T47D (cell line): Measurements from ENCODE around the gene DIP2C.
"Not testable (repeated sequence)": the region's sequence is repeated elsewhere in the genome, so short reads cannot be mapped to it uniquely, and the experiment has no call there.

ENCODE experiments used
- DNase-seq, 2 experiments: peaks; one replicate each; pipeline versions ENCODE4 v3.0.0 to v3.0.0-alpha.2; 2011 to 2012; ENCODE audit warnings: low read depth in 1 of 2, low spot score in 1 of 2
- JUND ChIP-seq: IDR thresholded peaks from 2 replicates; pipeline ENCODE4 v1.6.1; 2012; ENCODE audit warnings: low read depth
- in situ Hi-C: cut with HindIII; loops from 2 replicates; pipeline ENCODE4 v1.10.0; 2016; ENCODE audit warnings: low sequenced_read_pairs, low pct_unique_long_range_greater_than_20kb

DIP2C gene

DNA sequence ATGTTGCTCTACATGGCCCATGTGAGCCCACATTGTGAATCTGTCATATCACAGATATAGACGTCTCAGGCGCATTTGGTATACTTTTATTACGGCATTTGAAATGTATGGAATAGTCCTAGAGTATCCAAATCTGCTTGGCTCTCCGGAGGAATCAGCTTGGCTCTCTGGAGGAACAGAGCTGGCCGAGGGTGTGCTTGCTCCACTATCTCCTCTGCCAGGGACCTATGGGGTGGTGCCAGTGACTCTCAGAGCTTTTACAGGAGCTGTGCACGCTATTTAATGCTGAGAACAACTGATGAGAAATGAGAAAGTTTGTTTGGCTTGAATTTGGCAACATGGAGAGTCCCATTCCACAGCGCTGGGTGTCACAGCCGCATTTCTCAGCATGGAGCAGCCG, 410.2 kb downstream of the DIP2C start:
- no peak for DNase-seq
- in situ Hi-C loops = no loop called here

DNA sequence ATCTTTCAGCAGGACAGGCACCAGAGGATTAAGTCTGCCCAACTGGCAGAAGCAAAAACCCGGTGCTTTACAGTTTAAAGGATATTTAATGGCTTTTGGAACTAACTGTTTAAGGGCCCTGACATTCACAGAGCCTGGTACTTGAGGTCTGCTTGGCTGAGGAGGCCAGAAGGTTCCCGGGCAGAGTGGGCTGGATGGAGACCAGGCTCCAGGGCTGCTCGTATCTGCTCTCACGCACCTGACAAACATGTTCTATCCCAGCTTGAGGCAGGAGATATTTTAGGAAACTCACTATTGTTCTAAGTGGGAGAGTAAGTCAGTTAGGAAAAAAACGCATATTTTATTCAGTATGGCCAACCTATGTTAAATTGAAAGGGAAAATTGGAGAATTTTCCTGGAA, 410.8 kb downstream of the DIP2C start:
- TF ChIP-seq JUND = no peak
- in situ Hi-C loops = no loop called here
- DNase-seq = no peak

More for the DNA sequence above, 410.2 kb downstream of the DIP2C start:
- no peak for TF ChIP-seq JUND

DNA sequence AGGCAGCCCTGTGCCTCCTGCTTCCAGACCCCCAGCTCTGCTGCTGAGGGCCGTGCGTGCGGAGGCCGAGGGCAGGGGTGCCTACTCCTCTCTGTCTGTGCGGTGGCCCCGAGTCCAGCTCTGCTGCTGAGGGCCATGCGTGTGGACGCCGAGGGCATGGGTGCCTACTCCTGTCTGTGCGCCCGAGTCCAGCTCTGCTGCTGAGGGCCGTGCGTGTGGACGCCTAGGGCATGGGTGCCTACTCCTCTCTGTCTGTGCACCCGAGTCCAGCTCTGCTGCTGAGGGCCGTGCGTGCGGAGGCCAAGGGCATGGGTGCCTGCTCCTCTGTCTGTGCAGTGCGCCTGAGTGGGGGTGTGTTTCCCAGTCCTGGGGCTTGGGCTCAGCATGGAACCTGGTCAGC, 411.5 kb downstream of the DIP2C start:
- no peak for DNase-seq
- no peak for TF ChIP-seq JUND
- in situ Hi-C loops = no loop called here

DNA sequence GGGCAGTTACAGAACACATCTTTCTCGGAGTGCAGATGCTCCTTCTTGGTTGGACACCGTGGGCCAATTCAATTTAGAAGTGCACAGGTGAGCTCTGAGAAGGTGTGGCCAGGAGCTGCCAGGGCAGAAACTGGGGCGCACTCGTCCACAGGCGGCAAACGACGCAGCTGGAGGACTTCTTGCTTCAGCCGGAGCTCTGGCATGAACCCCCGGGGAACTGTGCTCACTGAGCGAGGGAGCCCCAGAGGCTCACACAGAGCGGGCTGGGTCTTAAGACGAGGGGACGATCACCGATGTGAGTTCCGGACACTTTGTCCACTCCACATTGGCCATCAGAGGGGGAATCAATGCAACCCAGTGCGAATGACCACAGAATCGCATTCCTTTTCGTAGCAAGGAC, 413.8 kb downstream of the DIP2C start:
- no peak for TF ChIP-seq JUND
- in situ Hi-C loops = no loop called here
- DNase-seq = no peak

DNA sequence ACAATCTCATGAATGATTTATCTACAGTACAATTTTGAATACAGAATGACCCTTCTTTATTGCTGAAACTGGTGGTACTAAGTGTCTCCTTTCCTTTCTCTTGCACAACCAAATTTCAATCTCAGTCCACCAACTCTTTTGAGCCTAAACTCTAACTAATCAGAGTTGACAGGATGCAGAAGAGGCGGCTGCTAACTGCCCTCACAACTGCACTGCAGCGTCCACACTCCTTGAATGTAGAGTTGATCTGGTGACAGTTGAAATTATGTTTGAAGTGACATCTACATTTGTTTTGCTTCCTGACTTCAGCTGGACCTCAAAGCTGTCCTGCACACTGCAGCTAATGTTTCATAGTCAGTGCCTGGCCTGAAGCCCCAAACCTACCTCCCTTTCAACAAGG, 414.6 kb downstream of the DIP2C start:
- in situ Hi-C loops = no loop called here
- DNase-seq = no peak
- TF ChIP-seq JUND = no peak

DNA sequence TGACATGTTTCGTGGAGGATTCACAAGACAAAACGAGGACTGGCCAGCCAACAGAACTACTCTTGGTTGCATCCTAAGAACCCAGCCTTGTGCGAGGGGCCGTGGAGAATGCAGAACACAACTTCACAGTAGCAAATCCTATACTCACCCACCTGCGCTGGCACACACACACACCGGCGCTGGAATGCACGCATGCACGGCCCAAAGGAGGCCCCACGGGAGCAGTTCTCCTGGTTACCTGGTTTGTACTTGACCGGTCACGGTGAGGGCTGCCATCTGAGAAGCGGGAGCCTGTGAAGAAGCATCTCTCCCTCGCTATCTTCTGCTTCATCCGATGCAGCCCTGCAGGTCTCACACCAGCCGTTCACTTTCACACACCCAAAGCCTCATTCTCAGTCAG, 416.4 kb downstream of the DIP2C start:
- no peak for DNase-seq
- in situ Hi-C loops = no loop called here
- no peak for TF ChIP-seq JUND

DNA sequence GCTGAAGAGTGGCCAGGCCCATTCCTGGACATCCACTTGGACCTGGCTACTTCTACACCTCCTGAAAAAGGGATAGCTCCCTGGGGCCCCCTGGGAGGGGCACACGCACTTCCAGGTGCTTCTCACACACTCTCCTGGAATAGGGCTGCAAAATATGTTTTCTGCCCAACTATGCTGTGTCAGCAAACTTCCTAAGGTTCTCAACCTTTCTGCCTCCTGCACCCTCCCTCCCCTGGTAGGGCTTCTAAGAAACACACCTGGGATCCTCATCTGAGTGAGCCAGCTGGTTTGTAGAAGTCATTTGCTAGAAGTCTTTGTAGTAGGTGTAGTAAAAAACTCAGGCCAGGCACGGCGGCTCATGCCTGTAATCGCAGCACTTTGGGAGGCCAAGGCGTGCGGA, 417.7 kb downstream of the DIP2C start:
- no peak for DNase-seq
- in situ Hi-C loops = no loop called here
- TF ChIP-seq JUND = no peak

DNA sequence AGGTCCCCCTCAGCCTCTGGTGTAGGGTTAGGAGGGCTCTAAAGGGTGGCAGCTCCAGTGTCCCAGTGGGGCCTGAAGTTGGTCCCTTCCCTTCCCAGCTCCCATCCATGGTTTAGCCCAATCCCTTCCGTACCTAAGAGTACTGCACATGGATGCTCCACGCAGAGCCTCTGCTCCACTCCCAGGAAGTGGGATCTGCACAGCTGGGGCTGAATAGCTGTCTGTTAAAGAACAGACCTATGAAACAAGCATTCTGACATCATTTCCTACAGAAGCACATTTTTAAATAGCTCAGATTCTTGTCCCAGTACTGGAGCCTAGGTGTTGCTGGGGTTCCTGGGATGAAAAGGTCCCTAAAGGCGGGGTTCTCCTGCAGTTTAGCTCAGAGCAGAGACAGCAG, 418.3 kb downstream of the DIP2C start:
- in situ Hi-C loops = no loop called here
- no peak for DNase-seq
- no peak for TF ChIP-seq JUND

DNA sequence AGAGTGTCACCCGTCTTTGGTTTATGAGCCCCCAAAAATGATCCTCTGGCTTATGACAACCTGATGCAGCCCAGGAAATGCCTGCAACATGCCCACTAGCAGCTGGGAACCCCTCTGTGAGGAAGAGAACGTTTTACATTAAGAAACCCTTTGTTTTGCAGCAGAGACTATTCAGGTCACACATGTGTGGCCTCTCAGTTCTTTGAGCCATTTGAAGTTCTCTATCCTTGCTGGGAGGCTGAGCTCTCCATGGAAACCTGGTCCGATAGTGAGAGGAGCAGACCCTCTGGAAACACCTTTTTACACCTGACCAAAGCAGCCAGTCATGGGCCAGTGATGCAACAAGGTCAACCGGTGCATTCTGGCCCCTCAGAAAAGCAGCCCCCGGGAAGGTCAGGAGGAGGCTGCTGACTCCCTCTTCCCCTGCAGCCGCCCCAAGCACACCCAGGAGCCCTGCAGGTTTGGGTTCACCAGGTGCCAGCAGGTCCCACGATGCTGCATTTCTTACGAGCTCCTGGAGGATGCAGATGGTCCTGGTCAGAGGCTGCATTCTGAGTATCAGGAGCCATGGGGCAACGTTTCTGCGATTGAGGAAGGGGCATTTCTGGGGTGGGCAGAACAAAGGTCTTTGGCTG, 419.9 kb downstream of the DIP2C start:
- DNase-seq = no peak
- in situ Hi-C loops = no loop called here
- no peak for TF ChIP-seq JUND

DNA sequence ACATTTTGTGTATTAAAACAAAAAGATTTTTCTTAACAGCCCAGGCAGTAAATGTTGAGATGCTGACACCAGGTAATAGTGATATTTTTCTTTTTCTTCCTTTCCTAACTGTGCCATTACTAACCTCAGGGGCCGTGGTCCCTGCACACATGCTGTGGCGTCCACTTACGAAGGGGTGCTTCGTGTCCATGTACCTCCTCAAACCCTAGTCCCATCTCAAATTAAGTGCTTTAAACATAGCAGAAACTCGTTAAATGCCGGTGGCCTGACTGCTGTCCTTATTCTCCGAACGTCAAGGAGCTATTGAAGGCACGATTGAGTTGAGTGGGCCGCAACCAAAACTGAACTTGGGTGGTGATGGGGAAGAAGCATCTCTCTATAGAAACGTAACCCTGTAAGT, 421.8 kb downstream of the DIP2C start:
- TF ChIP-seq JUND = no peak
- in situ Hi-C loops = no loop called here
- no peak for DNase-seq

DNA sequence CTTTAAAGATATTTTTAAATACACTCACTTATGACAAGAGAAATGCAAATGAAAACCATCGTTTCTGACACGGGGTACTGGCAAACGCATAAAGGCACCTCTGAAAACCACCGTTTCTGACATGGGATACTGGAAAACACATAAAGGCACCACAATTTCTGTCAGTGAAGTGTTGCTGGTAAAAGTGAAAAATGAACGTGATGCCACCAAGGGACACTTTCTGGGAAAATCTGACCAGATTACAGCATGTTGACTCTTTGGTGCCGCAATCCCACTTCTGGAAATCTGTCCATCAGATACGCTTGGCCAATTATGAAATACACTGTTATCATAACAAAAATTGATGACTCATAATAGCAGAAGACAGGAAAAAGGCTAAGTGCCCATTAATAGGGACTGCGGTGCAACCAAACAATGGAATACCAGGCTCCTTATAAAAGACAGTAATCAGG, 422.5 kb downstream of the DIP2C start:
- in situ Hi-C loops = no loop called here
- DNase-seq = no peak
- no peak for TF ChIP-seq JUND

DNA sequence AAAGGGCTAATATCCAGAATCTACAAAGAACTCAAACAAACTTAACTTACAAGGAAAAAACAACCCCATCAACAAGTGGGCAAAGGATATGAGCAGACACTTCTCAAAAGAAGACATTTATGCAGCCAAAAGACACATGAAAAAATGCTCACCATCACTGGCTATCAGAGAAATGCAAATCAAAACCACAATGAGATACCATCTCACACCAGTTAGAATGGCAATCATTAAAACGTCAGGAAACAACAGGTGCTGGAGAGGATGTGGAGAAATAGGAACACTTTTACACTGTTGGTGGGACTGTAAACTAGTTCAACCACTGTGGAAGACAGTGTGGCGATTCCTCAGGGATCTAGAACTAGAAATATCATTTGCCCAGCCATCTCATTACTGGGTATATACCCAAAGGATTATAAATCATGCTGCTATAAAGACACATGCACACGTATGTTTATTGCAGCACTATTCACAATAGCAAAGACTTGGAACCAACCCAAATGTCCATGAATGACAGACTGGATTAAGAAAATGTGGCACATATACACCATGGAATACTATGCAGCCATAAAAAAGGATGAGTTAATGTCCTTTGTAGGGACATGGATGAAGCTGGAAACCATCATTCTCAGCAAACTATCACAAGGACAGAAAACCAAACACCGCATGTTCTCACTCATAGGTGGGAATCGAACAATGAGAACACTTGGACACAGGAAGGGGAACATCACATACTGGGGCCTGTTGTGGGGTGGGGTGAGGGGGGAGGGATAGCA, 423.5 kb downstream of the DIP2C start:
- in situ Hi-C loops, DNase-seq: not testable (repeated sequence)

DNA sequence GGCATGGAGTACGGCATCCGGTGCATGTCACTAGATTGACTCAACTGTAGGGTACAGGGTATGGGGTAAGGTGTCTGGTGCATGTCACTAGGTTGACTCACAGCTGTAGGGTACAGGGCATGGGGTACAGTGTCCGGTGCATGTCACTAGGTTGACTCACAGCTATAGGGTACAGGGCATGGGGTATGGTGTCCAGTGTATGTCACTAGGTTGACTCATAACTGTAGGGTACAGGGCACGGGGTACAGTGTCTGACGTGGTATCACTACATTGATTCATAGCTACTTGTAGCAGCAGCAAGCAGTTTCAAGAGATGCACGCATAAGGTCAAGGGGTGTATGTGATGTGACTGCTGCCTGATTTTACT, 424.4 kb downstream of the DIP2C start:
- in situ Hi-C loops, DNase-seq: not testable (repeated sequence)

DNA sequence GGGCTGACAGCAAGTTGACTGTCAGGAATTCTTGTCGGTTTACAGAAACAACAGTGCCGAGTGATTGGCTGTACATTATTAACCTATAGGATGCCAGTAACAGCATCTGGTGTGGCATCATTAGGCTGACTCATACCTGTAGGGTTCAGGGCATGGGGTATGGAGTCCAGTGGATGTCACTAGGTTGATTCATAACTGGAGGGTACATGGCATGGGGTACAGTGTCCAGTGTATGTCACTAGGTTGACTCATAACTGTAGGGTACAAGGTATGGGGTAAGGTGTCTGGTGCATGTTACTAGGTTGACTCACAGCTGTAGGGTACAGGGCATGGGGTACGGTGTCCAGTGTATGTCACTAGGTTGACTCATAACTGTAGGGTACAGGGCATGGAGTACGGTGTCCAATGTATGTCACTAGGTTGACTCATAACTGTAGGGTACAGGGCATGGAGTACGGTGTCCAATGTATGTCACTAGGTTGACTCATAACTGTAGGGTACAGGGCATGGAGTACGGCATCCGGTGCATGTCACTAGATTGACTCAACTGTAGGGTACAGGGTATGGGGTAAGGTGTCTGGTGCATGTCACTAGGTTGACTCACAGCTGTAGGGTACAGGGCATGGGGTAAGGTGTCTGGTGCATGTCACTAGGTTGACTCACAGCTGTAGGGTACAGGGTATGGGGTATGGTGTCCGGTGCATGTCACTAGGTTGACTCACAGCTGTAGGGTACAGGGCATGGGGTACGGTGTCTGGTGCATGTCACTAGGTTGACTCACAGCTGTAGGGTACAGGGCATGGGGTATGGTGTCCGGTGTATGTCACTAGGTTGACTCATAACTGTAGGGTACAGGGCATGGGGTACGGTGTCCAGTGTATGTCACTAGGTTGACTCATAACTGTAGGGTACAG, 425.1 kb downstream of the DIP2C start:
- DNase-seq, in situ Hi-C loops: not testable (repeated sequence)
